GM19240 (cell line): ENCODE results near the gene COL6A3.
"Not testable (repeated sequence)": the region's sequence is repeated elsewhere in the genome, so short reads cannot be mapped to it uniquely, and the experiment has no call there.

ENCODE experiments used
- DNase-seq: peaks from one replicate; pipeline ENCODE4 v3.0.0; 2011; ENCODE audit warnings: low spot score; ENCODE audit not compliant: insufficient read length

The COL6A3 gene

DNA sequence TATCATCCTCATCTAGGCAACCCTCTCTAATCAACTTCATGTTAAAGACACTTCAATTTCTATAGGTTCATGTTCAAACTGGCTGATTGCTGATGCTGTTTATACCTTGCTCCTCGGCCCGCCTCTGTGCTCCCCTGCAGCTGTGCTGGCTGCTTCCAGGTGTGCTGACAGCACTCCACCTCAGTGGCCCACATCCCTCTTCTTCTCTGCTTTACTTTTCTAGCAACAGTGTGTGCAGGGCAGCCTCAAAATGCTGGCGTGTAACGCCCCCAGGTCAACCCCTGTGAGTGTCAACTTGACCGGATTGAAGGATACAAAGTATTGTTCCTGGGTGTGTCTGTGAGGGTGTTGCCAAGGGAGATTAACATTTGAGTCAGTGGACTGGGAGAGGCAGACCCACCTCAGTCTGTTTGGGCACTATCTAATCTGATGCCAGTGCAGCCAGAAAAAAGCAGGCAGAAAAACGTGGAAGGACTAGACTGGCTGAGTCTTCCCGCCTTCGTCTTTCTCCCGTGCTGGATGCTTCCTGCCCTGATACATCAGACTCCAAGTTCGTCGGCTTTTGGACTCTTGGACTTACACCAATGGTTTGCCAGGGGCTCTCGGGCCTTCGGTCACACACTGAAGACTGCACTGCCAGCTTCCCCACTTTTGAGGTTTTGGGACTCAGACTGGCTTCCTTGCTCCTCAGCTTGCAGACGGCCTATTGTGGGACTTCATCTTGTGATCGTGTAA, 94.7 kb downstream of the COL6A3 start:
- no peak for DNase-seq

DNA sequence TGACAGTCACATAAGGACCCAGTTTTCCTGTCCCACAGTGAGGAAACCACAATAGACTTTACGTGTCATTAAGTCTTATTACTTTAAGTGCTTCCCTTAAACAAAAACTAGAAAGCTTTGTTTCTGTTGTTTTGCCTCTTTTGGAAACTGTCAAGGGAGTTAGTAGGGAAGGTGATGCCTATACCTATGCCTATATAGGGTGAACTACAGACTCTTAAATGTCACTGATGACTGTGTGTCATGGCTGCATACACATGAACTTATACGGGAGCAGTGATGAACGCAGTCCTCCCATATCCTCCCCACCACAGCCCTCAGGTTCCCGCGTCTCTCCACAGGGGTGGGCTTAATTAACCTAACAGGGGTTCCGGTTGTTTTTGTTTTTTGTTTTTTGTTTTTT, 97.6 kb downstream of the COL6A3 start:
- DNase-seq: no peak

DNA sequence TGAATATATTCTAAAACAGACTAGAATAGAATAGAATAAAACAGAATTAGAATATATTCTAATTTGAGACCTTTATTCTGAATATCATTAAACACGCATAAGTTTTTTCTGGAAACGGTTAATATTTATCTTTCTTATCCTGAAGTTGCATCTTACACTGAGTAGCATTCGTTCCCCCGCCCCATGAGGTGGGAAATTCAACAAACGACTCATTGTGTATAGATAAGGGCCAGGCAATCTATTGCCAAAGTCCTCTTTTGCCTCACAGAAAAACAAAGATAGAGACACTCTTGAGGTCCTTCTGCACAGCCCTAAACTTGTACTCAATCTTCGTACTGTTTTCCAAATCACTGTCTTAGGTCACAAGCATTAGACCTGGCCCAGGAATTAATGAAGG, 98.1 kb downstream of the COL6A3 start:
- no peak for DNase-seq

DNA sequence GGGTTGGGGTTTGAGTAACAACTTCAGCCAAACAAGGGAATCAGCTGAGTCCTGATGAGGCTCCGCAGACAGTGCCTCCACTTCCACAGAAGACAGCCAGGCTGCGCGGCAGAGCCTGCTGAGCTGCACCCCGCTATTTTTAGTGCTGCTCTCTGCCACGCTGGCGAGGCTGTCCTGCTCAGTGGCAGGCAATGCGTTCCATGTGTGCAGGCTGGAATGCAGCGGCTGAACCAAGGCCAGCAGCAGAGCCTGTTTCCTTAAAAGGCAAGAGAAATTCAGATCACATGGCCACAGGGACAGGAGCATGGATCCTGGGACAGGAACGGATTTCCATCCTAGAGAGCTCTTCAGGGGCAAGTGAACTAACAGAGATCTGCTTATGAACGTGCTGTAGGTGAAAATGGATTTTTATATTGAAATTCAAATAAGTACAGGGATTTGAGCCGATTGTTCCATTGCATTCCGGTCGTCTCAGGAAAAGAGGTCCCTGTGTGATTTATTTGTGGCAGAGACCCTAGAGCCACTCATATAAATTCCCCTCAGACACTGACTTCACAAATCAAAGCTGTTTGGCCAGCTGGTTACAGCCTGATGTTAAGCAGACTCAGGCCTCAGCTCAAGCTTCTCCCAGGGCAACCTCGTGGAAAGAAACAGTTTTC, 98.7 kb downstream of the COL6A3 start:
- no peak for DNase-seq

DNA sequence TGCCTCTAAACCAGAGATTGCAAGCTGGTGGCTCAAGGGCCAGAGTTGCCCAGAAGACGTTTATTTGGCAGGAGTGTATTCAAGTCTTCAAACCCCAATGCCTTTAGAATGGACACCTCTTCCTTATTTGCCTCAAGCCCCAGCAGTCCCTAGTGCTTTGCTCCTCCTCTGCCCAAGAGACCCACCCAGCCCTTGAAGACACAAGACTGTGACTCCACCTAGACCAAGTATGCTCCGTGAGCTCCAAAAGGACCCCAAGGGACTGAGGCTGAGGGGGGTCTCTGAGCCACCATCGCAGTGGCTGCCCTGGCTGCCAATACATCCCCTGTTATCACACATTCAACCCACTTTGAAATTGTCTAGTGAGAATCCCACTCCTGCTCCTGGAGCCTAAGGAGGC, 99.3 kb downstream of the COL6A3 start:
- no peak for DNase-seq

DNA sequence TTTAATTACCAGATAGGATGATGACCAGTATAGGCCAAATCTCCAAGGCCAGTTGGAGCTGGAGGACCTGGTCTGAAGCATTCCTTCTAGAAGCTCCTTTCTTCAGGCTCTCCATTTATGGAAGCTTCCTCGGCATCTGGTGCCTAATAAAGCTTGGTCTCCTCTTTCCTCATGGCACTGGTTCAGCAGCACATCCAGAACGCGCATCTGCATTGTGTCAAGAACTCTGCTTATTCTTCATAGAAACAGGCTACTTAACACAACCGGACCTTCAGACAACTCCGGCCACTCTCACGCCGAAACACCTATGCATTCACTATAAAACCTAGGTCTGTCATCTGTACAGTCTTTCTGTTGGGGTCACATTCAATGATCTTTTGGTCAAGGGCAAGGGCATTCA, 99.8 kb downstream of the COL6A3 start:
- DNase-seq: no peak

DNA sequence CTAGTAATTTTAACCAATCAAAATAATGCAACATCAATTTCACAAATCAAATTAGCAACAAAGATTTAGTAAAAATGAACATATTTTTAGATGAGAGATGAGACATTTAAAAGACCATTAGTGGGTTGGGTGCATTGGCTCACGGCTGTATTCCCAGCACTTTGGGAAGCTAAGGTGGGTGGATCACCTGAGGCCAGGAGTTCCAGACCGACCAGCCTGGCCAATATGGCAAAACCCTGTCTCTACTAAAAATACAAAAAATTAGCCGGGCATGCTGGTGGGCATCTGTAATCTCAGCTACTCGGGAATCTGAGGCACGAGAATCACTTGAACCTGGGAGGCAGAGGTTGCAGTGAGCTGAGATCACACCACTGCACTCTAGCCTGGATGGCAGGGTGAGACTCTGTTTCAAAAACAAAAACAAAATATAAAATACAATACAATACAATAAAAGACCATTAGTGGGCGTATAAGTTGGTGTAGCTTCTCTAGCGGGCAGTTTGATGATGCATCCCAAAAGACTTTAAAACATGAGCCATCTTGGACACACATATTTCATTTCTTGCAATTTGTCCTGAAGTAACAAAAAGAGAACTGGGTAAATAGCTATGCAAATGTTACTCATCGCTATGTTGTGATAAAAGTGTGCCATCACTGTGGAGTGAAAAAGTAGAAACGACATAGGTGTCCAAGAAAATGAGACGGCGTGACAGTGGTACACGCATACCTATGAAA, 101.8 kb downstream of the COL6A3 start:
- DNase-seq: no peak

DNA sequence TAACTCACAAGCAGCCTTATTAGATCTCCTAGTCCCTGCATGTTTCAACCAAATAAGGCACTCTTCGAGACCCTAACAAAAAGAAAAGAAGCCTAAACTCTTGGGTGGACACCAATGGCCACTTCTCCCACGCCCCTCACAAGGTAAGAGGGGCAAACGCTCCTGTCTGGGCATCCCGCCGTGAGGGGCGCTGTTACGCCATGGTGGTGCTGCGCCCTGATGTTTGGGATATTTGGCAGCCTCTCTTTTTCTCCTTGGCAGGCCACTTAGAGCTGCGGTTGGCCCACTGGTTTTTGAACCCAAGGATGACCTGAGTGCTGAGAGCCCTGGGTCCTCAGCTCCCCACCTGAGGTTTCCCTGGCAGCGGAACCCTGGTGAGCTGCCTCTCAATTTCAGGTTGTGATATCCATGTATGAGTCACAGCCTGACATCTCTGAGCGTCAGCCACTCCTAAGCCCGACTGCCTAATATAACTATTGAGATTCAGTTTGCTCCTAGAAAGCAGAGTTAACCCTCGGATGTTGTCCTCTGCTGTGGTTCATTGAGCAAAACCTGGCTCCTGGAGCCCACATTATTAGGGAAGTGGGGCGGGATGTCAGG, 103.3 kb downstream of the COL6A3 start:
- no peak for DNase-seq

DNA sequence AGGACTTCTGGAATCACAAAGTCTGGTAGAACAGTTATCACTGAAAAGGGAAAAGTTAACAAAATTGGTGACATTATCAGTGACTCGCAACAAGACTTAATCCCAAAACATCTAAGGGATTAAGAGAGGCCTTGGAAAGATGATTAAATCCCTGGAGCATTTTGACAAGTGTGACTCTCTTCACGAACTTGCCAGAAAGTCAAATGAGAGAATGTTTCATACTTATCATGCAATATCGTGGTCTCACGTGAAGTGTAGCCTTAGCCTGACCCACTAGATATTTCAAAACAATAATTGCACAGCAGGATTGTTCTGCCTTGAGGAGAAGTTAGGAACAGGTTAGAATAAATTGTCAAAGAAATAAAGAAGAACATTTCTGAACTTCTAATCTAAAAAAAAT, 104.5 kb downstream of the COL6A3 start:
- no peak for DNase-seq

DNA sequence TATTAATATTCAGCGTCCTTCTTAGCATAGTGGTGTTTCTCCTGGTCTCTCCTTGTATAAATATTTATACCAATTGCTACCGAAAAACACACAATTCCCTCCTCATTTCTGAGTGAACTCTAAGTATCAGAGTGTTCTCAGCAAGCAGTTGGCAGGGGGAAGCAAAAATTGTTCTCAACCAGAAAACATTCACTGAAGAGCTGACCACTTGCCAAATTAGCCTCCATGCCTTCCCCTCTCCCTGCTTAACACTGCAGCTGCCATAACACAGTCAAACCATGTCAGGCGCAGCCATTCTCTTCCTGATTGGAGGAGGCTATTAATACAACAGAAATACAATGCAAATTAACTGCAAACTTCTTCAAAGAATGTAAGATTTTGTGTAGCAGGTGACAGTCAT, 105.0 kb downstream of the COL6A3 start:
- no peak for DNase-seq

DNA sequence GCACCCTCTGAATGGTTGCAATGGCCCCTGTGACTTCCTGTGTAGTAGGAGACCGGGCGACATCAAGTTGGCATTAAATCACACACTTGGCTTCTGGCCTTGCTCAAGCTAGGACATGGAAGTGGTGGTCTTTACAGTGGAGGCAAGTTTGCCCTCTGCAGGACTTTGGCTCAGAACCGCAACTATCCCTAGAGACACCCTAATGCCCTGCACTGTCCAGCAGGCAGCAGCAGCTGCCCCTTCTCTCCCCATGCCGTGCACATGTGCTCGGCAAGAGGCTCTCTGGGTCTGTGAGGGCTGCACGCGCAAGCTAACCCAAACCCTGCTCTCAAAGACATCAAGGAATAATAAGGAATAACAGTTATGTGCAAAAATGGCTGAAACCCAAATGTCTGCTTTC, 106.5 kb downstream of the COL6A3 start:
- DNase-seq: no peak

DNA sequence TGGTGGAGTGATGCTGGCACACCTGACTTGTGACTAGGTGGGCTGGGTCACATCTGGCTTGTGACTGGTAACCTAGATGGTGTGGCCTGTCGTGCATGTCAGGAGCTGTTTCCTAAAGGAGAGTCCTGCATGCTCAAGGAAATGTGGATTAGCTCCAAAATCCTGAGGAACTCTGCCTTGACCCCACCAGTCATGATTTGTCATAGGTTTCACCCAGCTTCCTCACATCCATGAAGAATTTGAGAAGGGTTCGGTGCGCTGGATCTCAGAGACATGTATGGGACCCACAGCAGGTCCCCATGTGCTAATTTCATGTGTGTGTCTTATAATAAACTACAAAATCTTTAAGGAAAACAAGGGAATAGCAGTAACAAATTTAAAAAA, 107.2 kb downstream of the COL6A3 start:
- DNase-seq: no peak

DNA sequence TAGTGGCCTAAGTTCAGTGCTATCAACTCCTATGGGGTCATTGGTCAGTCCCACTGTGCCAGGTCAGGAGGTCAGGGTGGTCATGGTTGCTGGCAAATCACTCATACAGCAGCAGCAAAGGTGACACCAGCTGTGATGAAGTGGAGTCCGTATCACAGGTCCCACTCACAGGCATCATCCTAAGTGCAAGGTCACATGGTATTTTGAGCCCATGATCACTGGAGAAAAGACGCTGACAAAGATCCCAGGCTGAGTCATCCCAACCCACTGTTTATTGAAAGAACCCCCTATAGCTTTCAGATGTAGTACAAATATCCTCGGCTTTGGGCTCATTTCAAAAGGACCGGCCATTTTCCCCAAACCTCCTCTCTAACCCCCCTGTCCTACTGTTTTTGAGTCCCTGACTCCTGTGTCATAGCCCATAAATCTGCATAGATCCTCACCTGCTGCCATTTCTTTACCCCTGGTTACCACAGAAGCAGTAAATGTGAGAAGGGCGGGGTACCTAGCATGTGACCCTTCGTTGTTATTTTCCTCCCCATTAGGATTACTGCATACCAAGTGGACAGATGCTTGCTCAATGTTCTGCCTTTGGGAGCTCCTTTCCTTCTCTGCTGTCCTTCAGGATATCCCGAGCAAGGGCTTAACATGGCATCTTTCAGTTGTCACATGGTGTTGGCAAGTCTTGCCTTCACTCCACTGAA, 107.7 kb downstream of the COL6A3 start:
- no peak for DNase-seq

DNA sequence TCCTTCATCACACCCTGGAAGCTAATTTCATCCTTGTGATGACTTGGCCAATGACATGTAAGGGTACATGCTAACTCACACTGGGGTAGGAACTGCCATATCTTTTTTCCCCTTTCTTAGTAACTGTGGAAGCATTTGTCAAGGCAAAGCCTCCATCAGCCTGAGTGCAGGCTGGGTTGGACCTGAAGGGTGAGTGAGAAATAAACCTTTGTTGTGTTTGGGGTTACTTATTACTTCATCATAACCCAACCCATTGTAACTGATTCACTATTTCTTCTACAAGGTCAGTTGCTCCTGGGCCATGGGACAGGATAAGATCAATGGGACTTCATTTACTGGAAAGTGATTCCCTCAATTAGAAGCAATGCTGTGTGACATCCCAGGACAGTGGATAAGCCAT, 108.4 kb downstream of the COL6A3 start:
- no peak for DNase-seq

DNA sequence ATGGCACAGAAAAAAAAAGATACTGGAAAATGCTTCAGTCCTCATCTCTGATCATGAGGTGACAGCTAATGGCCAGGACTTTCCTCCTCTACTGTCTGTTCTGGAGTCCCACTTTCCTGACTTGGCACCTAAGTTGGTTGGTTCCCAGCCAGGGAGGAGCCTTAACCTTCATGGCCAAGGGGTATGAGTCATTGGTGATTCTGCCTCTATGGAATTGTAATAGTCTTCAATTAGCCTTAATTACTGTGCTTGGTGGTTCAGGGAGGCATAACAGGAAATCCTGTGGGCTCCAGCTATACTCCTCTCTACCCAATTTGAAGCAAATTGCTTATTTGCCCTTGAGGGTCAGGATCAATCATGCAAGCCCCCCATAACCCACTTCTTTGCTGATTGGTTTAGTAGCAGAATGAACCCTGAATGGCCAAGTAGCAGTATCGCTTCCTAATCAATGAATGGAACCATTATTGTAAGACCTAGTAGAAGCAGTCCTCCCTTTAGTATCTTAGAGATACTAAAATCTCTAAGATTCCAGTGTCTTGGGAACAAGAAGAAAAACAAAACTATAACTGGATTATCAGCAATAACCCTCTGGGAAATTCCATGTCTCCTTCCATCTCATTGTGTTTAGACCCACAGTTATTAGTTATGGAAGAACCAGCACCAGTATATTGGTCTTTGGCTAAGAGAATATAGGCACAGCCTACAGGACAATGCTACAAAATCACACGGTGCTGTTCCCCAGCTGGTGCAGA, 109.0 kb downstream of the COL6A3 start:
- DNase-seq: no peak

DNA sequence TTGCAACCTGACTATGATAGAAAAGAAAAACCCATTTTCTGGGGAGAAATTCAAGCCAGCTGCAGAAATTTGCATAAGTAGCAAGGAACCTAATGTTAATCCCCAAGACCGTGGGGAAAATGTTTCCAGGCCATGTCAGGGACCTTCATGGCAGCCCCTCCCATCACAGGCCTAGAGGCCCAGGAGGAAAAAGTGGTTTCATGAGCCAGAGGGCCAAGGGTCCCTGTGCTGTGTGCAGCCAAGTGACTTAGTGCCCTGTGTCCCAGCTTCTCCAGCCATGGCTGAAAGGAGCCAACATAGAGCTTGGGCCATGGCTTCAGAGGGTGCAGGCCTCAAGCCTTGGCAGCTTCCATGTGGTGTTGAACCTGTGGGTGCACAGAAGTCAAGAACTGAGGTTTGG, 110.7 kb downstream of the COL6A3 start:
- not testable (repeated sequence) for DNase-seq

DNA sequence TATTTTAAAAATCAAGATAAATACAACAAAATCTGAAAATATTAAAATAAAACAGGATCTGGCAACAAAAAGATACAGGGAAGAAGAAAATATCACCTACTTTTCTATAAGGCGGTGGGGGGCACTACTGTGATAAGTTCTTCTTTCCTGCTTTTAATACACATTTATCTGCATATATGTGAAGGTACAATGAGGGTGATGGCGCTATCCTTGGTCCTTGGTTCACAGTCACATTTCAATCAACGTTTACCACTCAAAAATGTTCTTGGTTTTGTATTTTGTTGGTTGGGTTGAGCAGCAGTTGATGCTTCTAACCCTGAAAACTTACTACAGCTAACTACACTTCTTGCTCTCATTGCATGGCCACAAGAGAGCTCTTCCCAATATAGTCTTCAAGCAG, 112.4 kb downstream of the COL6A3 start:
- DNase-seq: no peak

DNA sequence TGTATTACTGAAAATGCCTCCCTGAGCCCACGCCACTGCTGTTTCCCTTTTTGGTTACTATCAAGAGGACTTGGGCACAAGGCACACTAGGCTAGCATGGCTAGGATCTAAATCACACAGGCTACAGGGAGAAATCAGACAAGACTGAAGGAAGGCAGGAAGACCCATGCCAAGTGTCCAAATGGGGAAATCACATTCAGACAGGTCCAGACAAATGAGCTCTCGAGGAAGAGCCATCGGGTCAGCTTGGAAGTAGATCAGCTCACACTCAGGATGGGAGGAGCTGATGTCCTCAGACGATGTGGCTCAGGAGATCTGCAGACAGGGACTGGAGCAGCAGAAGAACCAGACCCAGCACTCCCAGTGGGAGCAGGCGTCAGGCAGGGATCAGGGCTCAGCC, 113.2 kb downstream of the COL6A3 start:
- no peak for DNase-seq

DNA sequence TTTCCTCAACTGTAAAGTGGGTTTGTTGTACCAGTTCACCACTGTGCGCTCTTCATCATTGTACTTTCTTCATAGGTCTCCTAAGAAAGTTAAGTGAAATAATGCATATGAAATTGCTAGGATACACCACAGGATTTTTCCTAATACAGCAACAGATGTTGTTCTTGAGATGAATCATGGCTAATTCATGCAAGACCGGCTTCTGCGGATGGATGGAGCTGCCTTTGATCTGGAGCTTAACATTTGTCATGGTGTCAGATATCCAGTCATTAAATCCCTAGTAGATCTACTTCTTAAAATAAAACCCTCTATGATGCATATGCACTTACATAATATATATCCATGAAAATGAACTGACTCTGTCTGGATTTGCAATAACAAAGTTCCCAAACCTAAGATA, 114.1 kb downstream of the COL6A3 start:
- no peak for DNase-seq

DNA sequence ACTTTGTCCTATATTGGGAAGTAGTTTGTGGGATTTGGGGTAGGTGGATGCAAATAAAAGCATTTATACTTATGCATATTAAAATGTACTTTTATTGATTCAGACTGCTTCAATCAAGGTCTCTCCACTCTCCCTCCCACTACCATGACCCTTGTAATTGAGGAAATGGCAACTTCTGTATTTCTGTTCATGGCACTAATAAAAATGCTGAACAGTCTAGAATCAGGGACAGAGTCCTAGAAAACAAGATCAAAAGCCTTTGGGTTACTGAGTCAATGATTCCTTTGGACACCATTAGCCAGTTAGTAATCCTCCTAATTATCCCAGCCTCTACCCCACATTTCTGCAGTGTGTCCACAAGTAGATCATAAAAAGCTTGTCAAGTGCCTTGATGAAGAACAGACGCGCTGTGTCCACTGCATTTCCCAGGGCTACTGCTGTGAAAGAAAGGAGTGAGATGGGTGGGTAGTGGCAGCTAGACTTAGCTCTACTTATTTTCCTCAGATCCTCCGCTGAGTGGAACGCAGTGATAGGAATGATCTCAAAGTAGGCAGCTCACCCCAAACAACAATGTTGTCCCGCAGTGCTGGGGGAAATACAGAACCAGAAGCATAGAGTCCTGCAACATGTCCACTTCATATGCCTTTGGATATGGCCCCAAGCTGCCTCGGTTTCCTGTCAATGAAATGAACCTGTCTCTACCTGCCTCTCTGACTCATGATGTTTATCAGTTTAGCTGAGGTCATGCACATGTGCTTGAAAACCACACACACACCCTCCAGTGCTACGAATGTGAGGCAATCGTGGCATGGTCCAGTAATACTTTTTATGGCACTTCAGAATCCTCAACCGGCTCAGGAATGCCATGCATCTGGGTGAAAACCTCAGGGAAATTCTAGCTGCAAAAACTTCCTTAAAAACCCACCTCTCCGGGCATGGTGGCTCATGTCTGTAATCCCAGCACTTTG, 115.5 kb downstream of the COL6A3 start:
- no peak for DNase-seq
